Smooth muscle cell (in vitro differentiated cells): ENCODE measurements around the gene TLR9. TPM values are rescaled to one million over a fixed set of nuclear protein-coding genes. Genes with fewer than 3 reads are reported as not detected.

Experiments
- DNase-seq: peaks from one replicate; lab custom pipeline; 2025; ENCODE audit not compliant: unreplicated experiment; lab: John Stamatoyannopoulos, UW
- H2AFZ ChIP-seq: fragments of 200-600 bp; sonication (generic); 2 replicates; pipeline ENCODE4 v1.6.0; 2016; ENCODE audit warnings: antibody characterized with exemption, low read depth, mild to moderate bottlenecking
- H3F3A ChIP-seq: fragments of 200-600 bp; sonication (generic); 2 replicates; pipeline ENCODE4 v1.6.0; 2017; ENCODE audit warnings: antibody characterized with exemption, low read depth
- H3K27ac ChIP-seq: fragments of 200-600 bp; sonication (generic); 2 replicates; pipeline ENCODE4 v1.5.1; 2016; ENCODE audit warnings: low read depth, mild to moderate bottlenecking
- H3K27me3 ChIP-seq: fragments of 200-600 bp; sonication (generic); 2 replicates; pipeline ENCODE4 v1.6.1; 2016; ENCODE audit warnings: low read depth, mild to moderate bottlenecking
- H3K36me3 ChIP-seq: fragments of 200-600 bp; sonication (generic); 2 replicates; pipeline ENCODE4 v1.5.1; 2016; ENCODE audit warnings: low read depth
- H3K4me1 ChIP-seq: fragments of 200-600 bp; sonication (generic); 2 replicates; pipeline ENCODE4 v1.5.1; 2016; ENCODE audit warnings: low read depth
- H3K4me2 ChIP-seq: fragments of 200-600 bp; sonication (generic); 2 replicates; pipeline ENCODE4 v1.6.0; 2016; ENCODE audit warnings: mild to moderate bottlenecking
- H3K4me3 ChIP-seq: fragments of 200-600 bp; sonication (generic); 2 replicates; pipeline ENCODE4 v1.5.1; 2016; ENCODE audit warnings: mild to moderate bottlenecking
- H3K79me2 ChIP-seq: fragments of 200-600 bp; sonication (generic); 2 replicates; pipeline ENCODE4 v1.6.0; 2016; ENCODE audit warnings: low read depth, mild to moderate bottlenecking
- H3K9ac ChIP-seq: fragments of 200-600 bp; sonication (generic); 2 replicates; pipeline ENCODE4 v1.6.0; 2016; ENCODE audit warnings: low read depth
- H3K9me3 ChIP-seq: fragments of 200-600 bp; sonication (generic); replicated peaks from 2 replicates; pipeline ENCODE4 v1.5.1; 2016; ENCODE audit warnings: low read depth
- H4K20me1 ChIP-seq: fragments of 200-600 bp; sonication (generic); 2 replicates; pipeline ENCODE4 v1.6.0; 2016; ENCODE audit warnings: low read depth
- CTCF ChIP-seq: fragments of 200-600 bp; sonication (generic); IDR thresholded peaks from 2 replicates; pipeline ENCODE4 v1.5.1; 2017; ENCODE audit warnings: borderline replicate concordance, mild to moderate bottlenecking, antibody characterized with exemption; ENCODE audit not compliant: insufficient read depth, poor library complexity, severe bottlenecking
- WGBS: methylation state at CpG from one replicate; pipeline ENCODE4 v1.1.7; 2016; ENCODE audit warnings: low lambda C conversion rate; 5-methylcytosine and 5-hydroxymethylcytosine counted together
- polyA plus RNA-seq: library from polyadenylated mRNA; unstranded; fragments of >200 nt; fragmentation: Nextera tagmentation; extraction: Ambion mirVana; gene quantifications from 2 replicates; pipeline ENCODE4 v1.2.1, GENCODE V29; 2016
- total RNA-seq: library from RNA; depleted of rRNA; stranded (reverse); fragments of >200 nt; gene quantifications from 2 replicates; pipeline ENCODE4 v1.2.3, GENCODE V29; 2014

TLR9 gene
- total and polyA plus RNA-seq, 2 experiments from 2014 or later: 0.09 TPM; not detected in 1

- no peak overlapping the region for H3K27ac ChIP-seq
- no peaks in the 10 kb centered on the region for H3K27me3 ChIP-seq
- H3K79me2 ChIP-seq: peaks cover 40% of the 10 kb centered on the region
- H2AFZ ChIP-seq: no peak overlapping the region
- no peak overlapping the region for H3K4me3 ChIP-seq
- H3K36me3 ChIP-seq: no peaks in the 10 kb centered on the region
- no peaks in the 10 kb centered on the region for H3K9me3 ChIP-seq
- peak; percentile 11 for TF ChIP-seq CTCF
- 95% methylated on average over 28 of the region's 28 CpGs for WGBS
- H3K9ac ChIP-seq: no peak overlapping the region
- peaks cover 66% of the 10 kb centered on the region for H4K20me1 ChIP-seq
- no peaks in the 10 kb centered on the region for H3K4me1 ChIP-seq
- H3F3A ChIP-seq: no peaks in the 10 kb centered on the region
- H3K4me2 ChIP-seq: no peak overlapping the region
- no peak for DNase-seq
Observed at GRCh38 chr3:52232279-52233107, 7.0 kb upstream of the TLR9 start.

- Histone ChIP-seq H3K27ac (no peak overlapping the region), H2AFZ (no peak overlapping the region), H3K9ac (no peak overlapping the region), H3K4me3 (no peak overlapping the region), H3F3A (no peaks in the 10 kb centered on the region), H3K4me2 (no peak overlapping the region), H4K20me1 (peaks cover 62% of the 10 kb centered on the region), H3K79me2 (peaks cover 32% of the 10 kb centered on the region), H3K27me3 (no peaks in the 10 kb centered on the region), H3K9me3 (no peaks in the 10 kb centered on the region), H3K4me1 (no peaks in the 10 kb centered on the region), H3K36me3 (no peaks in the 10 kb centered on the region)
- WGBS: 86% methylated on average over 34 of the region's 34 CpGs
- peak; percentile 82 for TF ChIP-seq CTCF
- peak; percentile 16 for DNase-seq
Observed at GRCh38 chr3:52231502-52232278, 6.2 kb upstream of the TLR9 start.

GRCh38 chr3:52230889-52231499 lies 5.5 kb upstream of the TLR9 start:
- H3K4me2 ChIP-seq: no peak overlapping the region
- WGBS: 97% methylated on average over 16 of the region's 16 CpGs
- TF ChIP-seq CTCF: no peak

More at GRCh38 chr3:52230889-52231499, 5.5 kb upstream of the TLR9 start:
- no peaks in the 10 kb centered on the region for H3K27me3 ChIP-seq
- no peak for DNase-seq
- no peaks in the 10 kb centered on the region for H3K4me1 ChIP-seq
- H3K27ac ChIP-seq: no peak overlapping the region
- H3K9ac ChIP-seq: no peak overlapping the region
- no peaks in the 10 kb centered on the region for H3F3A ChIP-seq
- no peaks in the 10 kb centered on the region for H3K9me3 ChIP-seq
- H4K20me1 ChIP-seq: peaks cover 56% of the 10 kb centered on the region
- peaks cover 25% of the 10 kb centered on the region for H3K79me2 ChIP-seq
- H3K36me3 ChIP-seq: no peaks in the 10 kb centered on the region
- H2AFZ ChIP-seq: no peak overlapping the region
- H3K4me3 ChIP-seq: no peak overlapping the region
